CD4-positive, alpha-beta T cell (primary cell): ENCODE data around the gene WDR59. TPM values are rescaled to one million over a fixed set of nuclear protein-coding genes. Genes with fewer than 3 reads are reported as not detected.

Experiments
- ATAC-seq: fragments of 200-7000 bp; cut with Tn5 transposase; one replicate; pipeline ENCODE4 v1.10.0; 2022; ENCODE audit warnings: mild to moderate bottlenecking; ENCODE audit not compliant: poor library complexity
- CTCF ChIA-PET: fragments of 350-600 bp; sonication (Branson Sonifier 250); formaldehyde crosslinking; loops from one replicate; lab custom pipeline; 2021; ENCODE audit warnings: antibody characterized with exemption, inconsistent platforms; lab: Charles Lee
- POLR2A ChIA-PET: fragments of 350-600 bp; sonication (Branson Sonifier 250); formaldehyde crosslinking; loops from one replicate; lab custom pipeline; 2021; ENCODE audit warnings: antibody characterized with exemption, inconsistent platforms; lab: Charles Lee
- DNase-seq, 14 experiments: peaks; one replicate each; pipeline ENCODE4 v3.0.0-alpha.2; 2013 to 2020; ENCODE audit warnings: mixed read lengths in 2 of 14
- H3K27ac ChIP-seq, 2 donors: one replicate each; pipeline versions ENCODE4 v1.5.1 to v1.7.0; 2013; ENCODE audit warnings: low read length in 2 of 2, low read depth in 1 of 2, mild to moderate bottlenecking in 1 of 2
- H3K27me3 ChIP-seq, 2 experiments: 1 replicate in 1 of 2; 2 replicates in 1 of 2; pipeline versions ENCODE4 v1.6.1 to v1.7.0; 2013; ENCODE audit warnings: low read length in 2 of 2, control low read depth in 1 of 2, mild to moderate bottlenecking in 1 of 2, moderate library complexity in 1 of 2; ENCODE audit not compliant: insufficient read depth in 2 of 2, control insufficient read depth in 1 of 2
- H3K36me3 ChIP-seq: one replicate; pipeline ENCODE4 v1.6.1; 2013; ENCODE audit warnings: low read length, control low read depth; ENCODE audit not compliant: insufficient read depth
- H3K4me1 ChIP-seq: one replicate; pipeline ENCODE4 v1.6.1; 2013; ENCODE audit warnings: low read length, control low read depth; ENCODE audit not compliant: insufficient read depth
- H3K4me3 ChIP-seq: one replicate; pipeline ENCODE4 v1.5.1; 2013; ENCODE audit warnings: mild to moderate bottlenecking, low read length, moderate library complexity
- H3K9me3 ChIP-seq, 2 experiments: 1 replicate in 1 of 2; 2 replicates in 1 of 2; pipeline versions ENCODE4 v1.6.1 to v1.7.0; 2013; ENCODE audit warnings: low read length in 2 of 2, mild to moderate bottlenecking in 2 of 2, control low read depth in 1 of 2, moderate library complexity in 1 of 2; ENCODE audit not compliant: control insufficient read depth in 1 of 2, insufficient read depth in 1 of 2
- H3K27ac Mint-ChIP-seq: one replicate; pipeline ENCODE4 v1.8.0; 2020; ENCODE audit warnings: mixed read lengths
- H3K27me3 Mint-ChIP-seq: one replicate; pipeline ENCODE4 v1.8.0; 2021; ENCODE audit warnings: mixed read lengths
- H3K36me3 Mint-ChIP-seq: one replicate; pipeline ENCODE4 v1.8.0; 2021; ENCODE audit warnings: low read depth, mixed read lengths
- H3K4me1 Mint-ChIP-seq: one replicate; pipeline ENCODE4 v1.8.0; 2021; ENCODE audit warnings: low read depth, mixed read lengths
- H3K4me3 Mint-ChIP-seq: one replicate; pipeline ENCODE4 v1.8.0; 2020; ENCODE audit warnings: mild to moderate bottlenecking, mixed read lengths
- H3K9me3 Mint-ChIP-seq: one replicate; pipeline ENCODE4 v1.8.0; 2020; ENCODE audit warnings: mixed read lengths
- CTCF ChIP-seq: fragments of 200-600 bp; IDR thresholded peaks from one replicate; pipeline ENCODE4 v1.8.0; 2022; ENCODE audit warnings: antibody characterized with exemption, mild to moderate bottlenecking
- intact Hi-C, 2 experiments: fragments of 100-400 bp; cut with DNase I in 1 of 2; cut with micrococcal nuclease in 1 of 2; formaldehyde crosslinking; loops; one replicate each; pipeline versions ENCODE4 v1.15.1 to v1.9.0; 2023 to 2025; cut with DNase I, micrococcal nuclease
- total RNA-seq, 174 experiments: library from RNA in 2 of 174; stranded (reverse) in 2 of 174; gene quantifications; one replicate each; pipeline ENCODE4 v1.2.3 and lab custom pipeline; 2021 to 2026

WDR59 gene
- total RNA-seq, 2 experiments from 2014 or later: 60.2 to 67.2 TPM

- peaks cover 38% of the 10 kb centered on the region for H3K4me1 Mint-ChIP-seq
- H3K4me3 Mint-ChIP-seq: no peak overlapping the region
- no peak overlapping the region for H3K27ac Mint-ChIP-seq
- Histone ChIP-seq H3K27me3 (no peaks in the 10 kb centered on the region), H3K27ac (no peak overlapping the region), H3K4me3 (no peak overlapping the region), H3K4me1 (peaks cover 3% of the 10 kb centered on the region), H3K36me3 (no peaks in the 10 kb centered on the region), H3K9me3 (peaks cover 8 to 17% of the 10 kb centered on the region in 2 experiments)
- TF ChIP-seq CTCF: no peak
- intact Hi-C loops: no loop called here
- peaks cover 3% of the 10 kb centered on the region for H3K9me3 Mint-ChIP-seq
- ChIA-PET CTCF (no interaction called here), POLR2A (interaction anchor here (1.1 kb wide), 1 partner anchor 18 kb away, joined by 3 read pairs; no protein-coding TSS in a partner anchor)
- ATAC-seq: no peak
- H3K27me3 Mint-ChIP-seq: no peaks in the 10 kb centered on the region
- DNase-seq: no peak
- H3K36me3 Mint-ChIP-seq: peaks cover 13% of the 10 kb centered on the region
Observed at GRCh38 chr16:75022567-75022966, 37.6 kb upstream of the WDR59 start.

- Mint-ChIP-seq H3K36me3 (peaks cover 13% of the 10 kb centered on the region), H3K27ac (no peak overlapping the region), H3K4me1 (peaks cover 41% of the 10 kb centered on the region), H3K4me3 (no peak overlapping the region), H3K9me3 (peaks cover 3% of the 10 kb centered on the region), H3K27me3 (no peaks in the 10 kb centered on the region)
- Histone ChIP-seq H3K36me3 (no peaks in the 10 kb centered on the region), H3K4me1 (peaks cover 3% of the 10 kb centered on the region), H3K9me3 (peaks cover 8 to 17% of the 10 kb centered on the region in 2 experiments), H3K27ac (no peak overlapping the region), H3K27me3 (no peaks in the 10 kb centered on the region), H3K4me3 (no peak overlapping the region)
- intact Hi-C loops: no loop called here
- CTCF ChIA-PET: no interaction called here
- POLR2A ChIA-PET: no interaction called here
- DNase-seq (no peak), ATAC-seq (no peak)
- TF ChIP-seq CTCF: no peak
Observed at GRCh38 chr16:75021410-75021809, 36.5 kb upstream of the WDR59 start.

- no peaks in the 10 kb centered on the region for H3K27me3 Mint-ChIP-seq
- H3K9me3 ChIP-seq: peaks cover 8 to 17% of the 10 kb centered on the region in 2 experiments
- intact Hi-C loops: no loop called here
- H3K27ac Mint-ChIP-seq: no peak overlapping the region
- no peak for TF ChIP-seq CTCF
- no peaks in the 10 kb centered on the region for H3K36me3 ChIP-seq
- ATAC-seq: no peak
- H3K27me3 ChIP-seq: no peaks in the 10 kb centered on the region
- ChIA-PET CTCF (no interaction called here), POLR2A (no interaction called here)
- peaks cover 13% of the 10 kb centered on the region for H3K36me3 Mint-ChIP-seq
- peaks cover 25% of the 10 kb centered on the region for H3K4me1 Mint-ChIP-seq
- peaks cover 2% of the 10 kb centered on the region for H3K4me1 ChIP-seq
- no peak overlapping the region for H3K4me3 ChIP-seq
- H3K4me3 Mint-ChIP-seq: no peak overlapping the region
- no peak for DNase-seq
- no peak overlapping the region for H3K27ac ChIP-seq
- peaks cover 3% of the 10 kb centered on the region for H3K9me3 Mint-ChIP-seq
Observed at GRCh38 chr16:75019586-75019985, 34.7 kb upstream of the WDR59 start.
